HepG2 (cell line): Measurements from ENCODE around the gene SMIM14. TPM values are rescaled to one million over a fixed set of nuclear protein-coding genes. Genes with fewer than 3 reads are reported as not detected.

Source experiments
- ATAC-seq: fragments of 200-7000 bp; cut with Tn5 transposase; 3 replicates; pipeline ENCODE4 v1.9.1; 2020; ENCODE audit warnings: mild to moderate bottlenecking, moderate library complexity
- BruUV-seq: library from RNA; stranded (reverse); fragments of 400-500 nt; replicated peaks from 2 replicates; lab custom pipeline; 2021; lab: Mats Ljungman, UMichigan
- CTCF ChIA-PET: fragments of 300-600 bp; formaldehyde crosslinking; extraction: SDS; loops from one replicate; lab custom pipeline; 2021; ENCODE audit warnings: low total read pairs, inconsistent platforms, low intra/inter-chr PET ratio; lab: Yijun Ruan, JAX
- POLR2A ChIA-PET: fragments of 350-600 bp; sonication (Branson Sonifier 250); formaldehyde crosslinking; loops from one replicate; lab custom pipeline; 2020; ENCODE audit warnings: antibody characterized with exemption, inconsistent platforms; lab: Yijun Ruan, JAX
- DNase-seq: peaks from one replicate; pipeline ENCODE4 v3.0.0-alpha.2; 2015; ENCODE audit warnings: low spot score
- FAIRE-seq: peaks from 3 replicates; lab custom pipeline; 2011; peaks lifted over from hg19 to GRCh38; lab: Jason Lieb, UNC
- H2AFZ ChIP-seq: one replicate; pipeline ENCODE4 v1.6.1; 2011; ENCODE audit warnings: low read length, inconsistent platforms
- H3K27ac ChIP-seq: fragments of 300-600 bp; 3 replicates; pipeline ENCODE4 v1.8.0; 2011; ENCODE audit warnings: mixed run types, mild to moderate bottlenecking, mixed read lengths, low read length, inconsistent platforms; ENCODE audit not compliant: insufficient read depth; ENCODE audit errors: extremely low read length
- H3K27me3 ChIP-seq, 2 experiments: fragments of 200-600 bp in 1 of 2; 2 replicates in 1 of 2; 3 replicates in 1 of 2; pipeline versions ENCODE4 v1.6.0 to v1.8.0; 2011; ENCODE audit warnings: low read length in 2 of 2, mild to moderate bottlenecking in 2 of 2, moderate library complexity in 2 of 2, inconsistent platforms in 1 of 2; ENCODE audit not compliant: insufficient read depth in 2 of 2, control insufficient read depth in 1 of 2
- H3K36me3 ChIP-seq, 2 experiments: fragments of 200-600 bp in 1 of 2; replicated peaks in 1 of 2; 2 replicates in 1 of 2; 3 replicates in 1 of 2; pipeline versions ENCODE4 v1.5.1 to v1.8.0; 2011; ENCODE audit warnings: low read length in 2 of 2, inconsistent platforms in 1 of 2; ENCODE audit not compliant: insufficient read depth in 2 of 2, control insufficient read depth in 1 of 2
- H3K4me1 ChIP-seq: 2 replicates; pipeline ENCODE4 v1.5.1; 2012; ENCODE audit warnings: low read length, inconsistent platforms; ENCODE audit not compliant: insufficient read depth
- H3K4me2 ChIP-seq: 2 replicates; pipeline ENCODE4 v1.6.0; 2011; ENCODE audit warnings: low read depth, low read length, inconsistent platforms
- H3K4me3 ChIP-seq, 3 experiments: fragments of 200-600 bp in 1 of 3; sonication (generic), shearing (Covaris generic) in 1 of 3; replicated peaks in 1 of 3; 2 replicates each; pipeline ENCODE4 v1.5.1; 2011 to 2016; ENCODE audit warnings: low read length in 3 of 3, inconsistent platforms in 2 of 3, low read depth in 2 of 3, mild to moderate bottlenecking in 2 of 3, control low read depth in 1 of 3, mixed read lengths in 1 of 3; ENCODE audit not compliant: insufficient read depth in 1 of 3
- H3K79me2 ChIP-seq: one replicate; pipeline ENCODE4 v1.6.1; 2011; ENCODE audit warnings: low read length, inconsistent platforms; ENCODE audit not compliant: insufficient read depth
- H3K9ac ChIP-seq: 2 replicates; pipeline ENCODE4 v1.6.0; 2011; ENCODE audit warnings: mild to moderate bottlenecking, low read depth, low read length, inconsistent platforms; ENCODE audit not compliant: insufficient read depth
- H3K9me3 ChIP-seq: 2 replicates; pipeline ENCODE4 v1.5.1; 2012; ENCODE audit warnings: mild to moderate bottlenecking, low read length
- H4K20me1 ChIP-seq: 2 replicates; pipeline ENCODE4 v1.6.0; 2011; ENCODE audit warnings: inconsistent platforms, mild to moderate bottlenecking, low read length, moderate library complexity; ENCODE audit not compliant: insufficient read depth
- AHDC1 ChIP-seq: sonication (generic); formaldehyde crosslinking; IDR thresholded peaks from 2 replicates; pipeline ENCODE4 v1.5.1; 2020; ENCODE audit warnings: mild to moderate bottlenecking, missing genetic modification reagents, borderline replicate concordance
- CERS6 ChIP-seq: sonication (generic); formaldehyde crosslinking; IDR thresholded peaks from 2 replicates; pipeline ENCODE4 v1.5.0; 2020; ENCODE audit warnings: missing genetic modification reagents
- JDP2 ChIP-seq: sonication (generic); formaldehyde crosslinking; IDR thresholded peaks from 2 replicates; pipeline ENCODE4 v1.8.1; 2022; ENCODE audit warnings: missing genetic modification reagents, borderline replicate concordance
- MAZ ChIP-seq, 2 experiments: sonication (generic) in 1 of 2; formaldehyde crosslinking in 1 of 2; IDR thresholded peaks; 2 replicates each; pipeline versions ENCODE4 v1.5.0 to v1.6.1; 2012 to 2020; ENCODE audit warnings: low read depth in 2 of 2, mild to moderate bottlenecking in 2 of 2, borderline replicate concordance in 1 of 2, improper control_type of control experiment in 1 of 2, low read length in 1 of 2, missing genetic modification reagents in 1 of 2, moderate library complexity in 1 of 2
- MTF1 ChIP-seq: sonication (generic); formaldehyde crosslinking; IDR thresholded peaks from 2 replicates; pipeline ENCODE4 v1.5.0; 2020; ENCODE audit warnings: missing genetic modification reagents
- NFYB ChIP-seq: sonication (generic); formaldehyde crosslinking; IDR thresholded peaks from 2 replicates; pipeline ENCODE4 v1.4.0; 2020; ENCODE audit warnings: missing genetic modification reagents
- ZNF296 ChIP-seq: sonication (generic); formaldehyde crosslinking; conservative IDR thresholded peaks from 2 replicates; pipeline ENCODE4 v1.5.0; 2020; ENCODE audit warnings: mild to moderate bottlenecking, missing genetic modification reagents
- WGBS: methylation state at CpG from one replicate; pipeline ENCODE4 v1.1.6; 2017; ENCODE audit warnings: low lambda C conversion rate; 5-methylcytosine and 5-hydroxymethylcytosine counted together
- in situ Hi-C: cut with HindIII; loops from 2 replicates; pipeline ENCODE4 v1.10.0; 2017; ENCODE audit warnings: low pct_unique_long_range_greater_than_20kb; ENCODE audit not compliant: extremely low pct_ligation_motif_present
- intact Hi-C: fragments of 100-400 bp; cut with micrococcal nuclease; formaldehyde crosslinking; loops from one replicate; pipeline ENCODE4 v1.10.0; 2022; ENCODE audit not compliant: unreplicated experiment
- polyA plus RNA-seq, 8 experiments: library from polyadenylated mRNA; depleted of rRNA in 3 of 8; stranded (reverse) in 7 of 8; unstranded in 1 of 8; fragments of >200 nt; fragmentation: Illumina TruSeq in 4 of 8; extraction: Trizol in 4 of 8; gene quantifications; 2 replicates each; pipeline versions ENCODE4 v1.2.1 to v1.2.3, GENCODE V29; 2011 to 2016; ENCODE audit warnings: low read depth in 4 of 8, missing spikeins in 1 of 8, mixed read lengths in 1 of 8; ENCODE audit not compliant: insufficient read depth in 1 of 8
- total RNA-seq, 5 experiments: library from RNA; depleted of rRNA; stranded (reverse); fragments of >200 nt; fragmentation: Illumina TruSeq; extraction: Trizol; gene quantifications; 2 replicates each; pipeline ENCODE4 v1.2.3, GENCODE V29; 2016; ENCODE audit warnings: low read depth in 1 of 5
- TF ChIP-seq, protein P1 (sequence below): sonication (generic); formaldehyde crosslinking; IDR thresholded peaks from 2 replicates; pipeline ENCODE4 v1.4.0; 2020; ENCODE audit warnings: missing genetic modification reagents
- TF ChIP-seq, protein P2 (sequence below): sonication (generic); formaldehyde crosslinking; IDR thresholded peaks from 2 replicates; pipeline ENCODE4 v1.4.0; 2020; ENCODE audit warnings: missing genetic modification reagents, borderline replicate concordance

The SMIM14 gene
- total and polyA plus RNA-seq, 2 of the 13 experiments (the other 11 are each of a cell fraction or from before 2014, with no cell fraction given), result 16.3 to 28.1 TPM

DNA sequence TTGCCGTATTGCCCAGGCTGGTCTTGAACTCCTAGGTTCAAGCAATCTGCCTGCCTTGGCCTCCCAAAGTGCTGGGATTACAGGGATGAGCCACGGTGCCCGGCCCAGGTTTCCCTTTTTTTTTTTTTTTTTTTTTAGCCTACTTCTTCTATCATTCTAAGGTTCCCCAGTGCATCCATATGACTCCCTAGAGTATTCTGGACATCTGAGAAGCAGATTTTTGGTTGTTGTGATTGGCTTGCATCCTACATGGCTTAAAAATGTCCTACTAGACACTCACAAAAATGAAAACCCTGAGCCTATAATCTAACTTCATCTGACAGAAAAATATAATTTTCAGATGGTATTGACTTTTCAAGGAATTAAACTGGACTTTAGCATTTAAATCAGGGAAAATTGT is 41.7 kb downstream of the SMIM14 start:
- no peak overlapping the region for H2AFZ ChIP-seq
- POLR2A ChIA-PET, result interaction anchor here (0.9 kb wide), 1 partner anchor 42 kb away, joined by 3 read pairs; the partner anchor contains the start of gene SMIM14
- DNase-seq (no peak), ATAC-seq (no peak), FAIRE-seq (no peak)
- TF ChIP-seq, protein P1, sequence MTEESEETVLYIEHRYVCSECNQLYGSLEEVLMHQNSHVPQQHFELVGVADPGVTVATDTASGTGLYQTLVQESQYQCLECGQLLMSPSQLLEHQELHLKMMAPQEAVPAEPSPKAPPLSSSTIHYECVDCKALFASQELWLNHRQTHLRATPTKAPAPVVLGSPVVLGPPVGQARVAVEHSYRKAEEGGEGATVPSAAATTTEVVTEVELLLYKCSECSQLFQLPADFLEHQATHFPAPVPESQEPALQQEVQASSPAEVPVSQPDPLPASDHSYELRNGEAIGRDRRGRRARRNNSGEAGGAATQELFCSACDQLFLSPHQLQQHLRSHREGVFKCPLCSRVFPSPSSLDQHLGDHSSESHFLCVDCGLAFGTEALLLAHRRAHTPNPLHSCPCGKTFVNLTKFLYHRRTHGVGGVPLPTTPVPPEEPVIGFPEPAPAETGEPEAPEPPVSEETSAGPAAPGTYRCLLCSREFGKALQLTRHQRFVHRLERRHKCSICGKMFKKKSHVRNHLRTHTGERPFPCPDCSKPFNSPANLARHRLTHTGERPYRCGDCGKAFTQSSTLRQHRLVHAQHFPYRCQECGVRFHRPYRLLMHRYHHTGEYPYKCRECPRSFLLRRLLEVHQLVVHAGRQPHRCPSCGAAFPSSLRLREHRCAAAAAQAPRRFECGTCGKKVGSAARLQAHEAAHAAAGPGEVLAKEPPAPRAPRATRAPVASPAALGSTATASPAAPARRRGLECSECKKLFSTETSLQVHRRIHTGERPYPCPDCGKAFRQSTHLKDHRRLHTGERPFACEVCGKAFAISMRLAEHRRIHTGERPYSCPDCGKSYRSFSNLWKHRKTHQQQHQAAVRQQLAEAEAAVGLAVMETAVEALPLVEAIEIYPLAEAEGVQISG (CRISPR knock-in tag), result no peak
- TF ChIP-seq NFYB (CRISPR knock-in tag) (no peak), MTF1 (CRISPR knock-in tag) (no peak), AHDC1 (no peak), CERS6 (CRISPR knock-in tag) (no peak), ZNF296 (CRISPR knock-in tag) (no peak), MAZ (IDR thresholded peaks at IDR 0.05; ENCODE audit: borderline replicate concordance, low read depth, low read length) (no peak), MAZ (CRISPR knock-in tag; IDR thresholded peaks at IDR 0.05; ENCODE audit: low read depth) (no peak), JDP2 (no peak)
- TF ChIP-seq, protein P2, sequence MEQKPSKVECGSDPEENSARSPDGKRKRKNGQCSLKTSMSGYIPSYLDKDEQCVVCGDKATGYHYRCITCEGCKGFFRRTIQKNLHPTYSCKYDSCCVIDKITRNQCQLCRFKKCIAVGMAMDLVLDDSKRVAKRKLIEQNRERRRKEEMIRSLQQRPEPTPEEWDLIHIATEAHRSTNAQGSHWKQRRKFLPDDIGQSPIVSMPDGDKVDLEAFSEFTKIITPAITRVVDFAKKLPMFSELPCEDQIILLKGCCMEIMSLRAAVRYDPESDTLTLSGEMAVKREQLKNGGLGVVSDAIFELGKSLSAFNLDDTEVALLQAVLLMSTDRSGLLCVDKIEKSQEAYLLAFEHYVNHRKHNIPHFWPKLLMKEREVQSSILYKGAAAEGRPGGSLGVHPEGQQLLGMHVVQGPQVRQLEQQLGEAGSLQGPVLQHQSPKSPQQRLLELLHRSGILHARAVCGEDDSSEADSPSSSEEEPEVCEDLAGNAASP (CRISPR knock-in tag), result no peak
- in situ Hi-C loops, result no loop called here
- H3K27me3 ChIP-seq, result no peaks in the 10 kb centered on the region
- H3K27ac ChIP-seq, result no peak overlapping the region
- WGBS, result 86% methylated on average over 3 of the region's 3 CpGs
- intact Hi-C loops, result no loop called here
- H3K4me3 ChIP-seq, result no peak overlapping the region
- CTCF ChIA-PET, result no interaction called here
- H3K4me1 ChIP-seq, result peaks cover 5% of the 10 kb centered on the region
- no peak overlapping the region for H3K4me2 ChIP-seq
- H4K20me1 ChIP-seq, result no peaks in the 10 kb centered on the region
- no peaks in the 10 kb centered on the region for H3K79me2 ChIP-seq
- H3K9ac ChIP-seq, result no peak overlapping the region
- no TSS peak for BruUV-seq
- H3K36me3 ChIP-seq, result 0 out of 5 replicates have a peak, but pooled peaks cover 0 to 1% of the 10 kb centered on the region in 2 experiments
- H3K9me3 ChIP-seq, result no peaks in the 10 kb centered on the region
